SH-SY5Y (cell line): ENCODE measurements around the gene CDC37L1.

Experiments
- GATA2 ChIP-seq: IDR thresholded peaks from 2 replicates; pipeline ENCODE4 v1.6.1; 2011; ENCODE audit warnings: mild to moderate bottlenecking, low read depth, low read length
- GATA3 ChIP-seq: IDR thresholded peaks from 2 replicates; pipeline ENCODE4 v1.6.1; 2011; ENCODE audit warnings: low read depth, mild to moderate bottlenecking, low read length, moderate library complexity

- no peak for TF ChIP-seq GATA2
- TF ChIP-seq GATA3: no peak
Measured at GRCh38 chr9:4727593-4727992, 48.2 kb downstream of the CDC37L1 start.
